ENCODE data around the gene MTSS2. TPM values are rescaled to one million over a fixed set of nuclear protein-coding genes. Genes with fewer than 3 reads are reported as not detected.

The MTSS2 gene
- total RNA-seq, 1 donor, result 24.0 TPM

GRCh38 chr16:70700101-70701020 is 14.5 kb upstream of the MTSS2 start:
- no peak for DNase-seq (ENCODE audit: low read depth)
- TF ChIP-seq CTCF (IDR thresholded peaks at IDR 0.05; ENCODE audit: insufficient read depth, low read length), result no peak
- H3K4me3 ChIP-seq (ENCODE audit: low read depth, low read length), result no peak overlapping the region

GRCh38 chr16:70699696-70700095 is 13.8 kb upstream of the MTSS2 start:
- no peak for TF ChIP-seq CTCF (IDR thresholded peaks at IDR 0.05; ENCODE audit: insufficient read depth, low read length)
- DNase-seq (ENCODE audit: low read depth), result no peak
- H3K4me3 ChIP-seq (ENCODE audit: low read depth, low read length), result no peak overlapping the region

- no peak for TF ChIP-seq CTCF (IDR thresholded peaks at IDR 0.05; ENCODE audit: insufficient read depth, low read length)
- no peak for DNase-seq (ENCODE audit: low read depth)
- H3K4me3 ChIP-seq (ENCODE audit: low read depth, low read length), result no peak overlapping the region
Observed at GRCh38 chr16:70698901-70699300, 13.0 kb upstream of the MTSS2 start.

GRCh38 chr16:70697594-70698170 is 11.8 kb upstream of the MTSS2 start:
- no peak for TF ChIP-seq CTCF (IDR thresholded peaks at IDR 0.05; ENCODE audit: insufficient read depth, low read length)
- H3K4me3 ChIP-seq (ENCODE audit: low read depth, low read length), result no peak overlapping the region
- DNase-seq (ENCODE audit: low read depth), result no peak

- no peak overlapping the region for H3K4me3 ChIP-seq (ENCODE audit: low read depth, low read length)
- DNase-seq (ENCODE audit: low read depth), result no peak
- no peak for TF ChIP-seq CTCF (IDR thresholded peaks at IDR 0.05; ENCODE audit: insufficient read depth, low read length)
Observed at GRCh38 chr16:70696952-70697593, 11.2 kb upstream of the MTSS2 start.

GRCh38 chr16:70696355-70696754 is 10.5 kb upstream of the MTSS2 start:
- DNase-seq (ENCODE audit: low read depth), result no peak
- no peak overlapping the region for H3K4me3 ChIP-seq (ENCODE audit: low read depth, low read length)
- TF ChIP-seq CTCF (IDR thresholded peaks at IDR 0.05; ENCODE audit: insufficient read depth, low read length), result no peak
